Fibroblast of upper back skin (primary cell): ENCODE results near the gene FGGY.
"Not testable (repeated sequence)": the region's sequence is repeated elsewhere in the genome, so short reads cannot be mapped to it uniquely, and the experiment has no call there.

Experiments used
- DNase-seq: peaks from one replicate; pipeline ENCODE4 v3.0.0-alpha.2; 2013

The FGGY gene

GRCh38 chr1:59688976-59689375 lies 392.1 kb downstream of the FGGY start:
- DNase-seq = no peak

GRCh38 chr1:59689730-59690129 lies 392.8 kb downstream of the FGGY start:
- no peak for DNase-seq

GRCh38 chr1:59690171-59690930 lies 393.5 kb downstream of the FGGY start:
- no peak for DNase-seq

GRCh38 chr1:59691261-59691660 lies 394.4 kb downstream of the FGGY start:
- peak; percentile 33 for DNase-seq

- peak; percentile 94 for DNase-seq
These were observed 395.7 kb downstream of the FGGY start for GRCh38 chr1:59692591-59692990.

- no peak for DNase-seq
These were observed 396.5 kb downstream of the FGGY start for GRCh38 chr1:59693406-59693805.

- peak; percentile 24 for DNase-seq
These were observed 398.4 kb downstream of the FGGY start for GRCh38 chr1:59695252-59695651.

- DNase-seq = no peak
These were observed 399.7 kb downstream of the FGGY start for GRCh38 chr1:59696421-59697115.

- DNase-seq = peak; percentile 28
These were observed 400.4 kb downstream of the FGGY start for GRCh38 chr1:59697150-59697800.

- no peak for DNase-seq
These were observed 401.5 kb downstream of the FGGY start for GRCh38 chr1:59698386-59698785.

- peak; percentile 58 for DNase-seq
These were observed 402.4 kb downstream of the FGGY start for GRCh38 chr1:59699227-59699847.

GRCh38 chr1:59701376-59701775 lies 404.5 kb downstream of the FGGY start:
- peak; percentile 45 for DNase-seq

GRCh38 chr1:59703226-59703917 lies 406.5 kb downstream of the FGGY start:
- DNase-seq = peak; percentile 88

- DNase-seq = no peak
These were observed 407.1 kb downstream of the FGGY start for GRCh38 chr1:59703918-59704378.

GRCh38 chr1:59704716-59705115 lies 407.8 kb downstream of the FGGY start:
- no peak for DNase-seq

GRCh38 chr1:59705466-59706302 lies 408.8 kb downstream of the FGGY start:
- DNase-seq = peak; percentile 83

GRCh38 chr1:59706303-59706599 lies 409.4 kb downstream of the FGGY start:
- no peak for DNase-seq

- DNase-seq = peak; percentile 98
These were observed 410.4 kb downstream of the FGGY start for GRCh38 chr1:59707178-59707791.

- DNase-seq = no peak
These were observed 412.4 kb downstream of the FGGY start for GRCh38 chr1:59709333-59709732.

- not testable (repeated sequence) for DNase-seq
These were observed 414.0 kb downstream of the FGGY start for GRCh38 chr1:59710920-59711319.

- DNase-seq = no peak
These were observed 417.3 kb downstream of the FGGY start for GRCh38 chr1:59714219-59714618.
